ENCODE results near the gene PLK5.
"Not testable (repeated sequence)": the region's sequence is repeated elsewhere in the genome, so short reads cannot be mapped to it uniquely, and the experiment has no call there.

Gene PLK5

GRCh38 chr19:1538978-1539377 is 15.1 kb downstream of the PLK5 start:
- H3K4me2 ChIP-seq (ENCODE audit: low read length): no peak overlapping the region
- TF ChIP-seq CTCF (IDR thresholded peaks at IDR 0.05; ENCODE audit: low read length): no peak
- no peak for TF ChIP-seq EZH2 (IDR thresholded peaks at IDR 0.05; ENCODE audit: borderline replicate concordance, low read length)

GRCh38 chr19:1539749-1540148 is 15.9 kb downstream of the PLK5 start:
- not testable (repeated sequence) for H3K36me3 ChIP-seq (ENCODE audit: insufficient read depth, low read length); H3K9me3 ChIP-seq (ENCODE audit: low read length); H2AFZ ChIP-seq (ENCODE audit: low read length); H3K79me2 ChIP-seq (ENCODE audit: insufficient read depth, low read length); H3K4me3 ChIP-seq (ENCODE audit: low read depth, low read length, poor library complexity, severe bottlenecking); H3F3A ChIP-seq (ENCODE audit: insufficient read depth, low read length); H3K4me2 ChIP-seq (ENCODE audit: low read length); H3K9me2 ChIP-seq (ENCODE audit: low read depth, low read length); H3K27ac ChIP-seq (ENCODE audit: low read depth, low read length, poor library complexity, severe bottlenecking); H4K20me1 ChIP-seq (ENCODE audit: insufficient read depth, low read length); H3K9ac ChIP-seq (ENCODE audit: low read length); H3K4me1 ChIP-seq (ENCODE audit: insufficient read depth, low read length, severe bottlenecking)
- H3K27me3 ChIP-seq (ENCODE audit: insufficient read depth, low read length): peaks cover 23% of the 10 kb centered on the region

More at GRCh38 chr19:1538978-1539377, 15.1 kb downstream of the PLK5 start:
- Histone ChIP-seq H3K36me3 (ENCODE audit: insufficient read depth, low read length) (no peaks in the 10 kb centered on the region; the same call in 1 of the 2 replicates), H4K20me1 (ENCODE audit: insufficient read depth, low read length) (no peaks in the 10 kb centered on the region), H3K27ac (ENCODE audit: low read depth, low read length, poor library complexity, severe bottlenecking) (no peak overlapping the region), H2AFZ (ENCODE audit: low read length) (no peak overlapping the region), H3K9me3 (ENCODE audit: low read length) (no peaks in the 10 kb centered on the region), H3K79me2 (ENCODE audit: insufficient read depth, low read length) (no peaks in the 10 kb centered on the region), H3K9me2 (ENCODE audit: low read depth, low read length) (no peaks in the 10 kb centered on the region), H3K9ac (ENCODE audit: low read length) (no peak overlapping the region), H3K4me3 (ENCODE audit: low read depth, low read length, poor library complexity, severe bottlenecking) (no peak overlapping the region), H3K27me3 (ENCODE audit: insufficient read depth, low read length) (peaks cover 23% of the 10 kb centered on the region), H3K4me1 (ENCODE audit: insufficient read depth, low read length, severe bottlenecking) (no peaks in the 10 kb centered on the region), H3F3A (ENCODE audit: insufficient read depth, low read length) (no peaks in the 10 kb centered on the region)

GRCh38 chr19:1540365-1540925 is 16.6 kb downstream of the PLK5 start:
- Histone ChIP-seq H3K9me2 (ENCODE audit: low read depth, low read length) (no peaks in the 10 kb centered on the region), H4K20me1 (ENCODE audit: insufficient read depth, low read length) (no peaks in the 10 kb centered on the region), H3K9ac (ENCODE audit: low read length) (no peak overlapping the region), H3F3A (ENCODE audit: insufficient read depth, low read length) (no peaks in the 10 kb centered on the region), H3K4me2 (ENCODE audit: low read length) (no peak overlapping the region), H3K36me3 (ENCODE audit: insufficient read depth, low read length) (no peaks in the 10 kb centered on the region; the same call in 1 of the 2 replicates), H3K9me3 (ENCODE audit: low read length) (no peaks in the 10 kb centered on the region), H3K27me3 (ENCODE audit: insufficient read depth, low read length) (peaks cover 18% of the 10 kb centered on the region; the same call in 1 of the 2 replicates), H3K27ac (ENCODE audit: low read depth, low read length, poor library complexity, severe bottlenecking) (no peak overlapping the region), H3K4me1 (ENCODE audit: insufficient read depth, low read length, severe bottlenecking) (no peaks in the 10 kb centered on the region), H3K79me2 (ENCODE audit: insufficient read depth, low read length) (no peaks in the 10 kb centered on the region), H3K4me3 (ENCODE audit: low read depth, low read length, poor library complexity, severe bottlenecking) (no peak overlapping the region), H2AFZ (ENCODE audit: low read length) (no peak overlapping the region)
- TF ChIP-seq EZH2 (IDR thresholded peaks at IDR 0.05; ENCODE audit: borderline replicate concordance, low read length): no peak
- no peak for TF ChIP-seq CTCF (IDR thresholded peaks at IDR 0.05; ENCODE audit: low read length)

GRCh38 chr19:1549332-1549945 is 25.6 kb downstream of the PLK5 start:
- no peak for TF ChIP-seq EZH2 (IDR thresholded peaks at IDR 0.05; ENCODE audit: borderline replicate concordance, low read length)
- no peak for TF ChIP-seq CTCF (IDR thresholded peaks at IDR 0.05; ENCODE audit: low read length)
- Histone ChIP-seq H4K20me1 (ENCODE audit: insufficient read depth, low read length) (no peaks in the 10 kb centered on the region), H3F3A (ENCODE audit: insufficient read depth, low read length) (no peaks in the 10 kb centered on the region), H3K27me3 (ENCODE audit: insufficient read depth, low read length) (no peaks in the 10 kb centered on the region), H3K4me2 (ENCODE audit: low read length) (no peak overlapping the region), H3K9ac (ENCODE audit: low read length) (no peak overlapping the region), H2AFZ (ENCODE audit: low read length) (no peak overlapping the region), H3K4me3 (ENCODE audit: low read depth, low read length, poor library complexity, severe bottlenecking) (no peak overlapping the region), H3K27ac (ENCODE audit: low read depth, low read length, poor library complexity, severe bottlenecking) (no peak overlapping the region), H3K9me2 (ENCODE audit: low read depth, low read length) (no peaks in the 10 kb centered on the region), H3K9me3 (ENCODE audit: low read length) (no peaks in the 10 kb centered on the region), H3K4me1 (ENCODE audit: insufficient read depth, low read length, severe bottlenecking) (peaks cover 13% of the 10 kb centered on the region), H3K79me2 (ENCODE audit: insufficient read depth, low read length) (no peaks in the 10 kb centered on the region), H3K36me3 (ENCODE audit: insufficient read depth, low read length) (no peaks in the 10 kb centered on the region; the same call in 1 of the 2 replicates)

Data from OCI-LY1 (cell line).